OCI-LY7 (cell line): ENCODE results near the gene RHBDD1. TPM values are rescaled to one million over a fixed set of nuclear protein-coding genes. Genes with fewer than 3 reads are reported as not detected.

ENCODE experiments used
- BruUV-seq: library from RNA; stranded (reverse); fragments of 400-500 nt; replicated peaks from 2 replicates; lab custom pipeline; 2021; lab: Mats Ljungman, UMichigan
- CTCF ChIA-PET: fragments of 300-600 bp; sonication (Branson Sonifier 250); formaldehyde crosslinking; loops from one replicate; lab custom pipeline; 2022; ENCODE audit warnings: antibody characterized with exemption; ENCODE audit not compliant: unreplicated experiment; lab: Charles Lee
- POLR2A ChIA-PET: fragments of 300-600 bp; sonication (Branson Sonifier 250); formaldehyde crosslinking; loops from one replicate; lab custom pipeline; 2022; ENCODE audit warnings: antibody characterized with exemption; lab: Charles Lee
- DNase-seq: peaks from one replicate; pipeline ENCODE4 v3.0.0-alpha.2; 2015; ENCODE audit warnings: low spot score
- H2AFZ ChIP-seq: fragments of 200-600 bp; sonication (generic), shearing (Covaris generic); 2 replicates; pipeline ENCODE4 v1.6.1; 2014; ENCODE audit warnings: mild to moderate bottlenecking, antibody characterized with exemption, low read length, moderate library complexity
- H3K27ac ChIP-seq: fragments of 200-600 bp; sonication (generic); 2 replicates; pipeline ENCODE4 v1.5.1; 2014; ENCODE audit warnings: mixed run types, low read depth, mild to moderate bottlenecking, moderate library complexity, low read length, inconsistent platforms; ENCODE audit not compliant: poor library complexity, severe bottlenecking
- H3K36me3 ChIP-seq: fragments of 200-600 bp; sonication (generic); 2 replicates; pipeline ENCODE4 v1.6.1; 2014; ENCODE audit warnings: mild to moderate bottlenecking, antibody characterized with exemption, low read length, moderate library complexity, mixed read lengths; ENCODE audit not compliant: insufficient read depth
- H3K4me1 ChIP-seq: fragments of 200-600 bp; sonication (generic); 2 replicates; pipeline ENCODE4 v1.5.1; 2014; ENCODE audit warnings: mild to moderate bottlenecking, low read length; ENCODE audit not compliant: insufficient read depth, poor library complexity, severe bottlenecking
- H3K4me2 ChIP-seq: fragments of 200-600 bp; sonication (generic); 2 replicates; pipeline ENCODE4 v1.6.1; 2014; ENCODE audit warnings: mild to moderate bottlenecking, low read length
- H3K4me3 ChIP-seq: fragments of 200-600 bp; sonication (generic); 2 replicates; pipeline ENCODE4 v1.5.1; 2014; ENCODE audit warnings: mild to moderate bottlenecking, low read depth, low read length; ENCODE audit not compliant: poor library complexity, severe bottlenecking
- H3K79me2 ChIP-seq: fragments of 200-600 bp; sonication (generic); 2 replicates; pipeline ENCODE4 v1.6.1; 2016; ENCODE audit warnings: low read depth, mild to moderate bottlenecking, low read length, moderate library complexity, mixed read lengths; ENCODE audit not compliant: insufficient read depth
- H3K9me2 ChIP-seq: fragments of 200-600 bp; sonication (generic); 2 replicates; pipeline ENCODE4 v1.6.1; 2016; ENCODE audit warnings: mild to moderate bottlenecking, low read length, mixed read lengths; ENCODE audit not compliant: insufficient read depth
- H3K9me3 ChIP-seq: fragments of 200-600 bp; sonication (generic); 2 replicates; pipeline ENCODE4 v1.6.1; 2014; ENCODE audit warnings: mild to moderate bottlenecking, mixed run types, low read length, mixed read lengths
- H4K20me1 ChIP-seq: fragments of 200-600 bp; sonication (generic); 2 replicates; pipeline ENCODE4 v1.6.1; 2014; ENCODE audit warnings: mild to moderate bottlenecking, antibody characterized with exemption, low read length, moderate library complexity, mixed read lengths; ENCODE audit not compliant: insufficient read depth
- EZH2phosphoT487 ChIP-seq: fragments of 200-600 bp; sonication (generic); IDR thresholded peaks from 2 replicates; pipeline ENCODE4 v1.6.1; 2018; ENCODE audit warnings: low read depth, borderline replicate concordance, mild to moderate bottlenecking, mixed run types, antibody characterized with exemption, low read length, moderate library complexity, mixed read lengths
- intact Hi-C: fragments of 100-400 bp; cut with micrococcal nuclease; formaldehyde crosslinking; loops from one replicate; pipeline ENCODE4 v1.10.0; 2022; ENCODE audit not compliant: unreplicated experiment
- total RNA-seq, 2 experiments: library from RNA; depleted of rRNA in 1 of 2; stranded (reverse); fragments of >200 nt in 1 of 2; shearing (Covaris generic) in 1 of 2; gene quantifications; 2 replicates each; pipeline ENCODE4 v1.2.3, GENCODE V29; 2014 to 2022
- TF ChIP-seq, protein P1 (sequence below): fragments of 200-600 bp; sonication (generic); conservative IDR thresholded peaks from 2 replicates; pipeline ENCODE4 v1.5.1; 2014; ENCODE audit warnings: mild to moderate bottlenecking, antibody characterized with exemption, low read length, moderate library complexity, mixed read lengths

Gene RHBDD1
- total RNA-seq, 2 experiments from 2014 or later: 40.8 to 80.3 TPM

DNA sequence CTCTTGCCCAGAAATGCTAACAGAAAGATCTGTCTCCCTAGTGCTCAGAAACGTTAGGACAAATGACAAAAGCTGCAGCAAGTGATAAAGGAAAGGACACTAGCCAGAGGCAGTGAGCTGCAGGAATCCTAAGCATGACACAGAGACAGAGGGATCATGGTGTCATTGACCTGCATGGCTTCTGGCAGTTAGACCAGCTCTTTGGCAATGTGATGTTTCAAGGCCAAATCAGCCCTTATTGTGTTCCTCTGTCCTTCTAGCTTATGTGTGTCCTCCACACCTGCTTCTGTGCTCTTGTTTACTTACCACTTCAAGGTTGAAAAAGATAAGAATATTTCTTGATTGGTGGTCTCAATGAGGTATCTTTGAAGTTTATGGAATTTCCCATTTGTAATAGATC, 120.8 kb downstream of the RHBDD1 start:
- no peaks in the 10 kb centered on the region for H3K9me2 ChIP-seq
- H3K4me1 ChIP-seq: peaks cover 6% of the 10 kb centered on the region
- H3K79me2 ChIP-seq: no peaks in the 10 kb centered on the region
- no peak overlapping the region for H2AFZ ChIP-seq
- no peak overlapping the region for H3K27ac ChIP-seq
- BruUV-seq: no TSS peak
- ChIA-PET POLR2A (no interaction called here), CTCF (no interaction called here)
- H3K4me3 ChIP-seq: no peak overlapping the region
- H3K36me3 ChIP-seq: peaks cover 24% of the 10 kb centered on the region
- no peaks in the 10 kb centered on the region for H4K20me1 ChIP-seq
- TF ChIP-seq, protein P1, sequence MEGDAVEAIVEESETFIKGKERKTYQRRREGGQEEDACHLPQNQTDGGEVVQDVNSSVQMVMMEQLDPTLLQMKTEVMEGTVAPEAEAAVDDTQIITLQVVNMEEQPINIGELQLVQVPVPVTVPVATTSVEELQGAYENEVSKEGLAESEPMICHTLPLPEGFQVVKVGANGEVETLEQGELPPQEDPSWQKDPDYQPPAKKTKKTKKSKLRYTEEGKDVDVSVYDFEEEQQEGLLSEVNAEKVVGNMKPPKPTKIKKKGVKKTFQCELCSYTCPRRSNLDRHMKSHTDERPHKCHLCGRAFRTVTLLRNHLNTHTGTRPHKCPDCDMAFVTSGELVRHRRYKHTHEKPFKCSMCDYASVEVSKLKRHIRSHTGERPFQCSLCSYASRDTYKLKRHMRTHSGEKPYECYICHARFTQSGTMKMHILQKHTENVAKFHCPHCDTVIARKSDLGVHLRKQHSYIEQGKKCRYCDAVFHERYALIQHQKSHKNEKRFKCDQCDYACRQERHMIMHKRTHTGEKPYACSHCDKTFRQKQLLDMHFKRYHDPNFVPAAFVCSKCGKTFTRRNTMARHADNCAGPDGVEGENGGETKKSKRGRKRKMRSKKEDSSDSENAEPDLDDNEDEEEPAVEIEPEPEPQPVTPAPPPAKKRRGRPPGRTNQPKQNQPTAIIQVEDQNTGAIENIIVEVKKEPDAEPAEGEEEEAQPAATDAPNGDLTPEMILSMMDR: no peak
- no peak for TF ChIP-seq EZH2phosphoT487
- H3K4me2 ChIP-seq: no peak overlapping the region
- DNase-seq: no peak
- H3K9me3 ChIP-seq: peaks cover 21% of the 10 kb centered on the region; the same call in 1 of the 2 replicates
- intact Hi-C loops: no loop called here

DNA sequence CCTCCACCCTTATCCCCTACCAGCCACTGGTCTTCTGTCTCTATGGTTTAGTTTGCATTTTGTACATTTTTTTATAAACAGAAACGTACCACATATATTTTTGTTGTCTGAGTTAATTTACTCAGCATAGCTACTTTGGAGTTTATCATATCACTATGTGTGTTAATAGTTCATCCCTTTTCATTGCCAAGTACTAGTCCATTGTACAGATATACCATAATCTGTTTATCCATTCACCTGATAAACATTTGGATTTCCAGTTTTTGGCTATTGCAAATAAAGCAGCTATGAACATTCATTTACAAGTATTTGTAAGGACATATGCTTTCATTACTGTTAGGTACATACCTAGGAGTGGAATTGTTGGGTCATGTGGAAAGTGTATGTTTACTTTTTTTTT, 123.6 kb downstream of the RHBDD1 start:
- no peak overlapping the region for H3K4me2 ChIP-seq
- BruUV-seq: no TSS peak
- H4K20me1 ChIP-seq: no peaks in the 10 kb centered on the region
- intact Hi-C loops: no loop called here
- no peak for DNase-seq
- H3K36me3 ChIP-seq: peaks cover 47% of the 10 kb centered on the region
- H3K27ac ChIP-seq: no peak overlapping the region
- no peak overlapping the region for H3K4me3 ChIP-seq
- H2AFZ ChIP-seq: no peak overlapping the region
- peaks cover 21% of the 10 kb centered on the region; the same call in 1 of the 2 replicates for H3K9me3 ChIP-seq
- no peak for TF ChIP-seq EZH2phosphoT487
- TF ChIP-seq, protein P1: no peak
- no peaks in the 10 kb centered on the region for H3K79me2 ChIP-seq
- no peaks in the 10 kb centered on the region for H3K9me2 ChIP-seq
- CTCF ChIA-PET: no interaction called here
- peaks cover 5% of the 10 kb centered on the region for H3K4me1 ChIP-seq
- POLR2A ChIA-PET: interaction anchor here (1.0 to 3.0 kb wide), 5 partner anchors 11 to 138 kb away, joined by 3 to 9 read pairs (median 5); no protein-coding TSS in a partner anchor

DNA sequence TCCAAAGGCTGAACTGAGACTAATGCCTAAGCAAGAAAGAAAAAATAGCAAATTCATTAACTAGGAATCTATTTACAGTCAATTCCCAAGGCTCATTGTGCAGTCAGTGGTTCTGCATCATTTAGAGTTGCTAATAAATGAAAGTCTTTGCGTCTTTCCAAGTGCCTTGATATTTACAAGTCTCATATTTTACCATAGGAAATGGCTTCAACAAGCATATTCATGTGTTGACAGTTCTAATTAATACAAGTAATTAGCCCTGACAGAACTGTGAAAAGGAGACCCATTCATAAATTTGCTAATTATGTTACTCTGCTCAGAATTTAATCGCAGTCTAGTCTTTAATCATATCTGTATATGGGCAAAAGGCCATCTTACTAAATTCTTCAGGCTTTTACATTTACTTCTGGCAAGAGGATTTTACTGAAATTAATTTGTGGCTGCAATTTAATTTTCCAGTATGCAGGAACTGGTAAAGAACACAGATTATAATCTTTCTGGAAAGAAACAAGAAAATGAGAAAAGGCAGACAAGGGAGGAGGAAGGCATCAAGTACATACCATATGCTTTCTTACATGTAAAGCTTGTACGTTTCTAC, 126.4 kb downstream of the RHBDD1 start:
- Histone ChIP-seq H3K4me3 (no peak overlapping the region), H3K36me3 (peaks cover 73% of the 10 kb centered on the region), H3K4me1 (peaks cover 5% of the 10 kb centered on the region), H3K9me2 (no peaks in the 10 kb centered on the region), H3K9me3 (peaks cover 25% of the 10 kb centered on the region; the same call in 1 of the 2 replicates), H3K27ac (no peak overlapping the region), H3K4me2 (no peak overlapping the region), H4K20me1 (no peaks in the 10 kb centered on the region), H2AFZ (no peak overlapping the region), H3K79me2 (no peaks in the 10 kb centered on the region)
- intact Hi-C loops: no loop called here
- CTCF ChIA-PET: no interaction called here
- POLR2A ChIA-PET: interaction anchor here (2.1 kb wide), 1 partner anchor 20 kb away, joined by 7 read pairs; no protein-coding TSS in a partner anchor
- TF ChIP-seq, protein P1: no peak
- no peak for TF ChIP-seq EZH2phosphoT487
- DNase-seq: no peak
- no TSS peak for BruUV-seq
